ENCODE data around the gene ADRA2C.
"Not testable (repeated sequence)": the region's sequence is repeated elsewhere in the genome, so short reads cannot be mapped to it uniquely, and the experiment has no call there.

The ADRA2C gene

GRCh38 chr4:3813151-3814052 lies 47.2 kb downstream of the ADRA2C start:
- DNase-seq (ENCODE audit: low read depth): no peak

GRCh38 chr4:3814053-3814570 lies 47.9 kb downstream of the ADRA2C start:
- DNase-seq (ENCODE audit: low read depth): no peak
- TF ChIP-seq CTCF (IDR thresholded peaks at IDR 0.05; ENCODE audit: control insufficient read depth, extremely low read depth, insufficient read depth): no peak
- no peak overlapping the region for H3K4me3 ChIP-seq (ENCODE audit: low read depth, low read length)

More at GRCh38 chr4:3813151-3814052, 47.2 kb downstream of the ADRA2C start:
- TF ChIP-seq CTCF (IDR thresholded peaks at IDR 0.05; ENCODE audit: control insufficient read depth, extremely low read depth, insufficient read depth): no peak
- no peak overlapping the region for H3K4me3 ChIP-seq (ENCODE audit: low read depth, low read length)

- not testable (repeated sequence) for DNase-seq (ENCODE audit: low read depth); H3K4me3 ChIP-seq (ENCODE audit: low read depth, low read length)
These were observed 48.7 kb downstream of the ADRA2C start for GRCh38 chr4:3814838-3815237.

GRCh38 chr4:3816256-3816825 lies 50.2 kb downstream of the ADRA2C start:
- no peak for TF ChIP-seq CTCF (IDR thresholded peaks at IDR 0.05; ENCODE audit: control insufficient read depth, extremely low read depth, insufficient read depth)
- H3K4me3 ChIP-seq (ENCODE audit: low read depth, low read length): no peak overlapping the region
- no peak for DNase-seq (ENCODE audit: low read depth)

- no peak for TF ChIP-seq CTCF (IDR thresholded peaks at IDR 0.05; ENCODE audit: control insufficient read depth, extremely low read depth, insufficient read depth)
- no peak overlapping the region for H3K4me3 ChIP-seq (ENCODE audit: low read depth, low read length)
- no peak for DNase-seq (ENCODE audit: low read depth)
These were observed 51.1 kb downstream of the ADRA2C start for GRCh38 chr4:3816983-3817960.

Data from LNCaP clone FGC (cell line).